ENCODE data around the gene EYS.
"Not testable (repeated sequence)": the region's sequence is repeated elsewhere in the genome, so short reads cannot be mapped to it uniquely, and the experiment has no call there.

The EYS gene

GRCh38 chr6:63864061-63864460, 1843.0 kb downstream of the EYS start:
- DNase-seq, result no peak

- no peak for DNase-seq
These were observed 1844.4 kb downstream of the EYS start for GRCh38 chr6:63862486-63863198.

- peak in 3 of 4 experiments; percentile 5 to 46 (median 27) for DNase-seq
These were observed 1847.5 kb downstream of the EYS start for GRCh38 chr6:63859528-63859927.

- DNase-seq, result no peak
These were observed 1848.3 kb downstream of the EYS start for GRCh38 chr6:63858691-63859090.

GRCh38 chr6:63856271-63856670, 1850.8 kb downstream of the EYS start:
- no peak for DNase-seq

- no peak for DNase-seq
These were observed 1862.7 kb downstream of the EYS start for GRCh38 chr6:63844287-63844686.

GRCh38 chr6:63839485-63839884, 1867.5 kb downstream of the EYS start:
- no peak for DNase-seq

- not testable (repeated sequence) for DNase-seq
These were observed 1878.3 kb downstream of the EYS start for GRCh38 chr6:63828678-63829077.

GRCh38 chr6:63824722-63825121, 1882.3 kb downstream of the EYS start:
- no peak for DNase-seq

GRCh38 chr6:63821442-63821841, 1885.6 kb downstream of the EYS start:
- no peak for DNase-seq

- peak; percentile 16 to 69 (median 46) for DNase-seq
These were observed 1887.2 kb downstream of the EYS start for GRCh38 chr6:63819831-63820230.

GRCh38 chr6:63817492-63818050, 1889.5 kb downstream of the EYS start:
- DNase-seq, result no peak

GRCh38 chr6:63816982-63817436, 1890.0 kb downstream of the EYS start:
- DNase-seq, result no peak

GRCh38 chr6:63816401-63816981, 1890.5 kb downstream of the EYS start:
- peak in 3 of 4 experiments; percentile 35 to 53 (median 37) for DNase-seq

- DNase-seq, result no peak
These were observed 1892.6 kb downstream of the EYS start for GRCh38 chr6:63814459-63814858.

GRCh38 chr6:63813566-63814120, 1893.4 kb downstream of the EYS start:
- DNase-seq, result no peak

GRCh38 chr6:63808576-63808975, 1898.5 kb downstream of the EYS start:
- DNase-seq, result no peak

GRCh38 chr6:63807056-63807455, 1900.0 kb downstream of the EYS start:
- no peak for DNase-seq

- DNase-seq, result no peak
These were observed 1900.5 kb downstream of the EYS start for GRCh38 chr6:63806573-63806913.

- peak; percentile 56 to 83 (median 70) for DNase-seq
These were observed 1901.0 kb downstream of the EYS start for GRCh38 chr6:63805808-63806572.

GRCh38 chr6:63805345-63805744, 1901.7 kb downstream of the EYS start:
- DNase-seq, result no peak

GRCh38 chr6:63804381-63804956, 1902.6 kb downstream of the EYS start:
- peak in 1 of 4 experiments; percentile 19 for DNase-seq

GRCh38 chr6:63803371-63803770, 1903.7 kb downstream of the EYS start:
- no peak for DNase-seq
